ENCODE results near the gene F11R. TPM values are rescaled to one million over a fixed set of nuclear protein-coding genes. Genes with fewer than 3 reads are reported as not detected.

Gene F11R
- polyA plus RNA-seq (2011; rRNA removed): 1.3 and 1.8 TPM in 2 replicates
- polyA minus RNA-seq (2011; rRNA and poly(A)+ RNA removed): 0.33 and 0.46 TPM in 2 replicates

- CTCF ChIA-PET: interaction anchor here (0.8 to 1.9 kb wide), 7 partner anchors 10 to 80 kb away, joined by 3 to 8 read pairs (median 3); partner anchors contain the start of gene TSTD1
- H3K27me3 ChIP-seq (ENCODE audit: control insufficient read depth, insufficient read depth, low read length): peaks cover 21% of the 10 kb centered on the region
- no peaks in the 10 kb centered on the region for H3K36me3 ChIP-seq (ENCODE audit: control insufficient read depth, insufficient read depth, low read length)
- POLR2A ChIA-PET: interaction anchor here (0.6 kb wide), 1 partner anchor 72 kb away, joined by 3 read pairs; no protein-coding TSS in a partner anchor
- TF ChIP-seq, protein P1, sequence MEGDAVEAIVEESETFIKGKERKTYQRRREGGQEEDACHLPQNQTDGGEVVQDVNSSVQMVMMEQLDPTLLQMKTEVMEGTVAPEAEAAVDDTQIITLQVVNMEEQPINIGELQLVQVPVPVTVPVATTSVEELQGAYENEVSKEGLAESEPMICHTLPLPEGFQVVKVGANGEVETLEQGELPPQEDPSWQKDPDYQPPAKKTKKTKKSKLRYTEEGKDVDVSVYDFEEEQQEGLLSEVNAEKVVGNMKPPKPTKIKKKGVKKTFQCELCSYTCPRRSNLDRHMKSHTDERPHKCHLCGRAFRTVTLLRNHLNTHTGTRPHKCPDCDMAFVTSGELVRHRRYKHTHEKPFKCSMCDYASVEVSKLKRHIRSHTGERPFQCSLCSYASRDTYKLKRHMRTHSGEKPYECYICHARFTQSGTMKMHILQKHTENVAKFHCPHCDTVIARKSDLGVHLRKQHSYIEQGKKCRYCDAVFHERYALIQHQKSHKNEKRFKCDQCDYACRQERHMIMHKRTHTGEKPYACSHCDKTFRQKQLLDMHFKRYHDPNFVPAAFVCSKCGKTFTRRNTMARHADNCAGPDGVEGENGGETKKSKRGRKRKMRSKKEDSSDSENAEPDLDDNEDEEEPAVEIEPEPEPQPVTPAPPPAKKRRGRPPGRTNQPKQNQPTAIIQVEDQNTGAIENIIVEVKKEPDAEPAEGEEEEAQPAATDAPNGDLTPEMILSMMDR (IDR thresholded peaks at IDR 0.05; ENCODE audit: insufficient read depth, low read depth, low read length): no peak
- peak within 1 kb of the TSS; percentile 32 for H3K4me3 ChIP-seq (ENCODE audit: low read depth, low read length)
- DNase-seq (ENCODE audit: low read depth): no peak
Observed at GRCh38 chr1:161020509-161021164, at the start of gene F11R. TSS of gene F11R (minus strand) at chr1:161021152. CDS start at chr1:161021073, 79 bp downstream.

DNA sequence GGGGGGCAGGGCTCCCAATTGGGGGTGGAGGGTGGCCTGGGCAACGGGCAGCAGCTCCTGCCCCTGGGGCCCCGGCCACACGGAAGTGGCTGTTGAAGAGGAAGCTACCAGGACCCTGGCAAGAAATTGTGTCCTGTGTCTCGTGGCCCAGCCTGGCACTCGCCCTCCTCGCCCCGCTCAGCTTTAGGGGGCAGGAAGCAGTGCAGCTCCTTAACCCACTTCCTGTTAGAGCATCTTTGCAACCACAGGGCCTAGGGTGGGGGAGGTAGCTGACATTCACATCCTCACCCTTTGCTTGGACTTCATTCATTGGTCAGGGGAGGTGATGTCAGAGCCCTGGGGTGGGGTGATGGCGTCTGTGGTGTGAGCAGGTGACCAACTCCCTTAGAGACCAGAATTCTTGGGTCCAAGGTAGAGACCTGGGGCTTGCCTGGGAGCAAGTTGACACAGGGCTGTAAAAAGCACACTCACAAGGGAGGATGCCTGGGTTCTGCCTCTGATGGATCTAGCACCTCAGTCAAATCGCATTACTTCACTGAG, 48.8 kb upstream of the F11R start, which contains the start of gene ARHGAP30:
TSS of gene ARHGAP30 (minus strand) at position 161 of the 540 bp plus-strand sequence. CDS start 267 bp downstream, outside the sequence.
- ChIA-PET CTCF (interaction anchor here (1.3 to 12.3 kb wide), 3 partner anchors 10 to 27 kb away, joined by 4 to 132 read pairs (median 7); partner anchors contain the start of gene KLHDC9), POLR2A (no interaction called here)
- TF ChIP-seq, protein P1 (IDR thresholded peaks at IDR 0.05; ENCODE audit: insufficient read depth, low read depth, low read length): no peak
- Histone ChIP-seq H3K36me3 (ENCODE audit: control insufficient read depth, insufficient read depth, low read length) (no peaks in the 10 kb centered on the region), H3K4me3 (ENCODE audit: low read depth, low read length) (no peak within 1 kb of the TSS), H3K27me3 (ENCODE audit: control insufficient read depth, insufficient read depth, low read length) (no peaks in the 10 kb centered on the region)
- DNase-seq (ENCODE audit: low read depth): no peak

DNA sequence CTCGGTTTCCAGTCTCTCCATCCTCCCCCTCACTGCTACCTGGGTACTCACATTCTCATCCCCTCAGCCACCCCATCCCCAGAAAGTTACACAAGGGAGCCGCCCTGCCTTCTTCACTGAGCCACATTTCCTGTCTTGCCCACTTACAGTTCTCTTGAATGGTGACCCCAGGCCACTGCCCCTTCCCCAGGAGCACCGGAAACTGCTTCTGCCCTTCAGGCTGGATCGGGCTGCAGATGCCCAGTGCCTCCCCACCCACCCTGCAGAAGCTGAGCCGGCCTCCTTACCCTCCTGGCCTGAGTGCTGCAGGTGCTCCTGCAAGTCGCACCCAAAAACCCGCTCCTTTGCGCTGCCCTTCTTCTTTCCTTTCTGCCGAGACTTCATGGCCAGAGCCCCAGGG, 48.3 kb upstream of the F11R start:
- TF ChIP-seq, protein P1 (IDR thresholded peaks at IDR 0.05; ENCODE audit: insufficient read depth, low read depth, low read length): no peak
- Histone ChIP-seq H3K4me3 (ENCODE audit: low read depth, low read length) (no peak overlapping the region), H3K36me3 (ENCODE audit: control insufficient read depth, insufficient read depth, low read length) (no peaks in the 10 kb centered on the region), H3K27me3 (ENCODE audit: control insufficient read depth, insufficient read depth, low read length) (no peaks in the 10 kb centered on the region; the same call in 1 of the 2 replicates)
- ChIA-PET CTCF (interaction anchor here (1.3 to 12.3 kb wide), 4 partner anchors 10 to 28 kb away, joined by 4 to 132 read pairs (median 10); partner anchors contain the start of gene KLHDC9), POLR2A (no interaction called here)
- DNase-seq (ENCODE audit: low read depth): no peak

DNA sequence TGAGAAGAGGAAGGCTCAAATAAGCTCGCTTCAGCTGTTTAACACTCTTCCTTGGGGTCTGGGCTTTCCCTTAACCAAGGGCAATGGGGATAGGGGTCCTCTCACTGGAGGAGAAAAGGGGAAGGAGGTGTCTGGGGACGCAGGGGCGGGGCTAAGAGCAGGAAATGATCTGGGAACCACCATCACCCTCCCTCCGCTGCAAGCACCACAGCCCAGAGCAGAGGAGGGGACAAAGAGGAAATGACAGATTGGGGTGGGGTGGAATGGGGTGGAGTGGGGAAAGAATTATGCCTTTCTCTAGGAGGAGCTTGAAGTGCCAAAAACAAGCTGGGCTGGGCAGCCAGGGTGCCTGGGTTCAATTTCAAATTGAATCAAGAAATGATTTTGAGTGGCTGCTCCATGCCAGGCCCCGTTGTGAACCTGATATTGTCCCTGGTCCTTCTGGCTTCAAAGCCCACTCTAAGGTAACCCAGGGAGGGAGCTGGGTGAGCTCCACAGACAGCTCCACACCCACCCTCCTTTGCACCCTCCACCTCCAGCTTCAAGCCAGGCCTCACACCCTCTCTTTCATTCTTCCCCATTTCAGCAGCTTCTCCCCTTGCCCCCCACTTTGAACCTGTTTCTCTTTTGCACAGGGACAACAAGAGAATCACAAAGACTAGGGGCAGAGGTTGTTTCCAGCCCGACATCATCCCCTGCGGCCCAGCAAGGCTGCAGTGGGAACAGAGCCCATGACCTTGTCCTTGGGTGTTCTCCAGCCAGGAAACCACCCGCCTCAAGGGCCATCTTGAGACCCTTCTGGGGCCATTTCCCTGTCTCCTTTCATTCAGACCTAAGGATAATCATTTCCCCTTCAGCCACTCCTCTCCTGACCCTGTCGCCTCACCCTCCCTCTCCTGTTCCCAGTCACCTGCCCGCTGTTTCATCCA, 47.6 kb upstream of the F11R start:
- Histone ChIP-seq H3K27me3 (ENCODE audit: control insufficient read depth, insufficient read depth, low read length) (no peaks in the 10 kb centered on the region; the same call in 1 of the 2 replicates), H3K4me3 (ENCODE audit: low read depth, low read length) (no peak overlapping the region), H3K36me3 (ENCODE audit: control insufficient read depth, insufficient read depth, low read length) (no peaks in the 10 kb centered on the region)
- POLR2A ChIA-PET: no interaction called here
- CTCF ChIA-PET: interaction anchor here (0.7 to 3.0 kb wide), 3 partner anchors 11 to 28 kb away, joined by 3 to 13 read pairs (median 7); no protein-coding TSS in a partner anchor
- DNase-seq (ENCODE audit: low read depth): no peak
- TF ChIP-seq, protein P1 (IDR thresholded peaks at IDR 0.05; ENCODE audit: insufficient read depth, low read depth, low read length): no peak
